ENCODE measurements around the gene SUCNR1.

GRCh38 chr3:151839313-151839631 lies 34.2 kb upstream of the SUCNR1 start:
- no peak for TF ChIP-seq POLR2AphosphoS5 (IDR thresholded peaks at IDR 0.05)
- TF ChIP-seq CTCF (IDR thresholded peaks at IDR 0.05) = peak in 1 of 6 experiments; percentile 12
- no peak for TF ChIP-seq POLR2A (IDR thresholded peaks at IDR 0.05)
- no peak for TF ChIP-seq EP300 (IDR thresholded peaks at IDR 0.05)
